GM18499 (cell line): Measurements from ENCODE around the gene RIMS3.
"Not testable (repeated sequence)": the region's sequence is repeated elsewhere in the genome, so short reads cannot be mapped to it uniquely, and the experiment has no call there.

ENCODE experiments used
- ATAC-seq: cut with Tn5 transposase; IDR thresholded peaks from one replicate; pipeline ENCODE4 v1.9.1; 2021; ENCODE audit warnings: moderate number of reproducible peaks; ENCODE audit not compliant: insufficient read depth, unreplicated experiment

Gene RIMS3

DNA sequence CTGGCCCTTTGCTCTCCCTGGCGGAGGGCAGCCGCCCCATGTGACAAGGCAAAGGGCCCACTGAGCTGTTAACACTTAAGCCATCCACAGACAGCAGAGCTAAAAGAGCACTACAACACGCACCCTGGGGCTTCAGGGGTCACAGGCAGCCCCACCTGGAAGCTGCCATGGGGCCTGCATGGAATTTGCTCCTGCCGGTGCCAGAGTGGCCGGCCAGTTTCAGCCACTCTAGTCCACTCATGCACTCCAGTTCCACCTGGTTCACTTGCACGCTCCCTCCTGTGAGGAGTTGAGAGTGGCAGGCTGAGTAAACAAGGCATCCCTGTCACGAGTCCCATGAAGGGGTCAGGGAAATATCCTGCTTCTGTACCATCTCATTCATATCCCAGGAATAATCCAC is 55.3 kb downstream of the RIMS3 start:
- no peak for ATAC-seq

DNA sequence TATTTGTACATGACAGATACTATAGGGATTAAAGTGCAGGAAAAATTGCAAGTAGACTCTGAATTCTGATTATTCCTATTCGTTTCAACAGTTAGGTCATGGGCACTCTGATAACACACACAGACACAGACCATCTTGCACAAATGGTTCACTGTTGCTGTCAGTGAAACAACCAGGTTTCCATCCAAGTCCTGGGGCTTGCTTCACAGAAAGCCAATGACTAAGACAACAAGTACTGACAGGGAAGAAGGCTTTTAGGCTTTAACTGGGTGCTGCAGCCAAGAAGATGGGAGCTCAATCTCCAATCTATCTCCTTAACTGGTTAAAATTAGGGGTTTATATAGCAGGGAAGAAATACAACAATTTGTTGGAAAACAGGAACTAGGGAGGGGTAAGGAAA is 57.6 kb downstream of the RIMS3 start:
- no peak for ATAC-seq

DNA sequence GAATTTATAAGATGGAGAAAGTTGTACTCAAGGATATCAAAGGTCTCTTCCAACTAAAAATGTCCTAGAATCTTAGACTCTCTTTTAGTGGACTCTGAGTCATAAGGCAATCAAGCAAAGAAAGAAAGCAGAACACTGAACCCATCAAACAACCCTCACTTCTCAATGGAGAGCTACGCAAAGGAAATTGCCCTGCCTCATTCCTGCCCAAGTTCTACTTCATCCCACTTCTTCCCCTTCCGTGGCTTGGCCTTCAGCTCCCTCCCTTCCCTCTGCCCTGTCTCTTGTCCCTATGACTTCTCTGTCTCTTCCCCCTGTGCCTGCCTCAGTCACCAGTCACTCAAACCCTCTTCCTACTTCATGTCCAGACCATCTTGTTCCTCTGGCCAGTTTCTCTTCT is 58.5 kb downstream of the RIMS3 start:
- no peak for ATAC-seq

DNA sequence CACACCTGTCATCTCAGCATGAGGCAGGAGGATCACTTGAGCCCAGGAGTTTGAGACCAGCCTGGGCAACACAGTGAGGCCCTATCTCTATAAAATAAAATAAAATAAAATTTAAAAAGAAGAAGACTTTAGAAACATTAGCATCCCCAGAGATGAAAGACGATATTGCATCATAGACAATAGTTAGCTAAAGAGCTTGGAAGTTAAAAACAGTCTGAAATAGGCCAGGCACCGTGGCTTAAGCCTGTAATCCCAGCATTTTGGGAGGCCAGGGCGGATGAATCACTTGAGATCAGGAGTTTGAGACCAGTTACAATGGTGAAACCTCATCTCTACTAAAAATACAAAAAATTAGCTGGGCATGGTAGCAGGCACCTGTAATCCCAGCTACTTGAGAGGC is 59.3 kb downstream of the RIMS3 start:
- ATAC-seq = no peak

DNA sequence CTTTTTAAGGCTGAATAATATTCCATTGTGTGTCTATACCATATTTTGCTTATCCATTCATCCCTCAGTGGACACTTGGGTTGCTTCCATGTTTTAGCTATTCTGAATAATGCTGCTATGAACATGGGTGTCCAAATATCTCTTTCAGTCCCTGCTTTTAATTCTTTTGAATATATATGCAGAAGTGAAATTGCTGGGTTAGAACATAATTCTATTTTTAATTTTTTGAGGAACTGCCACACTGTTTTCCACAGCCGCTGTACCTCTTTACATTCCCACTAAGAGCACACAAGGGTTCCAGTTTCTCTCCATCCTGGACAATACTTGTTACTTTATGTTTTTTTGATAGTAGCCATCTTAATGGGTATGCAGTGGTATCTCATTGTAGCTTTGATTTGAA is 65.6 kb downstream of the RIMS3 start:
- no peak for ATAC-seq

DNA sequence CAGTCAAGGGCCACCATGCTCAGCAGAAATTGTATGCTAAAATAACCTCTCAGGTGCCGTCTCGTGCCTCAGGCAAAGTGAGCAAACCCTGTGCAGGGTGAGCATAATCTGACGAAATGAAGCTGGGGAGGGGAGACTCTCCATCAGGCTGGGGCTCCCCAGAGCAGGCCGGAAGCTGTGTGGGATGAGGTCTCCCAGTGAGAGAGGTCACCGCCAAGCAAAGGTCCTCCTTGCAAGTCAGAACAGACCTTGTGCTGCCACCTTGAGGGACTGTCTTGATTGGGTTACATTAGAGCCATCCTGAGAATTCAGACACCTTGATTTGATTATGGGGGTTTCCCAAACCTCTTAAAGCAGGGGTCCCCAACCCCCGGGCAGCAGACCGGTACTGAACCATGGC is 69.9 kb downstream of the RIMS3 start:
- no peak for ATAC-seq

DNA sequence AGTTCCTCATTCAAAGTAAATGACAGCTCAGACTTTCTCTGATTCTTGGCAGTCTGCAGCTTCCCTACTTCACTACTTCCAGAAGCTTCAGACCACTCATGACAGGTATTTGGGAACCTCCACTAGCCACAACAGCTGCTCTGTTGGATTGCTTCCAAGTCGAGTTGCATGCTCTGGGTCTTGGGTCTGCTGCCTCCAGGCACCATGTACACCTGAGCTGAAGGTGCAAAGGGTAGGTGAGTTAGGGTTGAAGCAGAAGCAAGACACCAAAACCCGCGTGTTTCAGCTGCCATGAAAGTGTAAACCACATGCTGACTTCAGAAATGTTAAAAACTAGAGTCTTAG is 71.3 kb downstream of the RIMS3 start:
- ATAC-seq = no peak

DNA sequence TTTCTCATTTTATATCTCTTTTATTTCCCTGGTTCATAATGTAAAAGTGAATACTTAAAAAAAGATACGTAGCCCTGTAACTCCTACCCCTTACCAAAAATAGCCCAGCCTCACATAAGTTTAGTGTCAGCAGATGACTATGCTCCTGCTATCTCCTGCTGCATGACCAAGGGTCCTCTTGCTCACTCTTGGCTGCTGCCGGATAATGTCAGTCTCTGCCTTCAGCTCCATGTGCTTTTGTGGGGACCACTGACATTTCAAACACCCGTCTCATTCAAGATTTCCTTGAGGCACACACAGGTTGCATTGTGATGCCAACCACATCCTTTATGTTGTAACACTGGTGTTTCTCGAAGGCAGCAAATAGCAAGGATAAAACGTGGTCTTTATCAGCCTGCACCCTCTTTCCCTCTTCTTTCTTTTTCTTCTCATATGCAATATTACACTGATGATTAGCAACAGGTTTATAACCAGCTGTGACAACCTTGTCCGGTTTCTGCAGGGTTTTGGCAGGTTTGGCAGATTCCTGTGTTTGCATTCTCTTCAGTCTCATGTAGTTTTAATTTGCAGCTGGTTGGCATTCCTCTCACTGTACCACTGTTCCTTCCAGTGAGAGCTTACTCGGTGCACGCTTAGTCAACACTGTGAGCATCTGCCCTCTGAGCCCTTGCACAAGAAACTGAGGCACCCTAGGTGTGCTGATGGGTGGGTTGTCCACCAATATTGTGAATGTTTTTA is 71.9 kb downstream of the RIMS3 start:
- no peak for ATAC-seq

DNA sequence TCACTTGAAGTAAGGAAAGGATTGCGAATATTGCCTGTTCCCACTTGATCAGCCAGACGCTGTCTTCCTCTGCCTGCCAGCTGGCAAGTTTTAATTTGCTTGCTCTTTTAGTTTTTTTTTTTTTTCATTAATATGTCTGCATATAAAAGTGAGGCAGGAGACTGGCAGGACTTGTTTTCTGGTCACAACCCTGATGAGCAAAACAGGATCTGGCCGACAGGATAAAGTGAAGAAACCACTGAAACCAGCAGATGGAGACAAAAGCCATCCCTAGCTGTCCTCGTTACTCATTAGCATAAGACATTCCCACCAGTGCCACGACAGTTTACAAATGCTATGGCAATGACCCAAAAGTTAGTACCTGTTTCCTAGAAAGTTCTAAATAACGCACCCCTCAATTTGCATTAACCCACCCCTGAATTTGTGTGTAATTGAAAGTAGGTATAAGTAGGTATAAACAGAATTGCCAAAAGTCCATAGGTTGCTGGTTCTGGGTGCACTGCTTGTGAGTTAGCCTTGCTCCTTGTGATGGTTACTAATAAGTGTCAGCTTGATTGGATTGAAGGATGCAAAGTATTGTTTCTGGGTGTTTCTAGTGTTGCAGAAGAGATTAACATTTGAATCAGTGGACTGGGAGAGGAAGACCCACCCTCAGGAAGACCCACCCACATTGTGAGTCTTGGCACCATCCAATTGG is 73.2 kb downstream of the RIMS3 start:
- no peak for ATAC-seq

DNA sequence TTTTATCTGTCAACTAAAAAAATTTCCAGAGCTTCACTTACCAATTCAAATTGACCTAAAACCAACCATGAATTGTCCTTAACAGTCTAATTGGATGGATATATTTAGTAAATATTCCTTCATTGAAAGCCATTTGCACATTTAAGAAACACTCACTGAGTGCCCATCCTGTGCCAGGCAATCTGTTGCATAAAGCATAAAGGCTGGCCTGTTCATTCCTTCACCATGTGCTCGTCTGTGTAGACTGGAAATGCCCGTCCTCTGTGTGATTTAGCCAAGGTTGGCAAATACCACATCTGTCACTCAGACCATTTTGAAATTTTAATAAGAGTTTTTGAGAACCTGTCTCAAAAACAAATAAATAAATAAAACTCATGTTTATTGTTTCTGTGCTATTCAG is 76.9 kb downstream of the RIMS3 start:
- no peak for ATAC-seq

DNA sequence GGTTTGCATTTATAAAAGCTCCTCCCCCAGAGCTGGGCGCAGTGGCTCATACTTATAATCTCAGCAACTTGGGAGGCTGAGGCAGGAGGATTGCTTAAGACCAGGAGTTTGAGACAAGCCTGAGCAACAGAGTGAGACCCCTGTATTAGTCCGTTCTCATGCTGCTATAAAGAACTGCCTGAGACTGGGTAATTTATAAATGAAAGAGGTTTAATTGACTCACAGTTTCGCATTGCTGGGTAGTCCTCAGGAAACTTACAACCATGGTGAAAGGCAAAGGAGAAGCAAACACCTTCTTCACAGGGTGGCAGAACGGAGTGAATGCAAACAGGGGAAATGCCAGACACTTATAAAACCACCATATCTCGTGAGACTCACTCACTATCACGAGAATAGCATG is 81.5 kb downstream of the RIMS3 start:
- no peak for ATAC-seq

DNA sequence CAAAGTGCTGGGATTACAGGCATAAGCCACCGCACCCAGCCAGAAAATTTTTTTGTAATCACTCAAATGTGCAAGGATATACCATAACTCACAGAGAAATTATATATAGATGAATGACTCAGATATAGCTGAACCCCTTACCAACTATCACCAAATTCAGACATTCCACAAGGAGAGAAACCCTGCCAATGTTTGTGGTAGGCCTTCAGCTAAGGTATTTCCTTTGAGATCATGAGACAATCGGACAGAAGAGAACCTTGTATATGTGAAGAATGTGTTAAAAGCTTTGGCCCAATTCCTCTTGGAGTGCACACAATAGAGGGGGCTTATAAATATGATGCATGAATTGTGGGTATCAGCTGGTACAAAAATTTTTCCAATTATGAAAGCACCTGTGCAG is 83.4 kb downstream of the RIMS3 start:
- ATAC-seq = no peak

DNA sequence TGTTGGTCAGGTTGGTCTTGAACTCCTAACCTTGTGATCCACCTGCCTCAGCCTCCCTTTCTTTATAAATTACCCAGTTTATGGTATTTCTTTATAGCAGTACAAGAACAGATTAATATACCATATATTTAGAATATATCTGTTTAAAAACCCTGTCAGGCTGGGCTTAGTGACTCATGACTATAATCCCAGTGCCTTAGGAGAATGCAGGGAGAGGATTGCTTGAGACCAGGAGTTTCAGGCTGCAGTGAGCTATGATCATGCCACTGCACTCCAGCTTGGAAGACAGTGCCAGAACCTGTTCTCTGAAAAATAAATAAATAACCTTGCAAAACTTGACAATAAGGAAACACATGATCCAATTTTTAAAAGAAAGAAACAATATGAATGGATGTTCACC is 90.1 kb downstream of the RIMS3 start:
- ATAC-seq = no peak

DNA sequence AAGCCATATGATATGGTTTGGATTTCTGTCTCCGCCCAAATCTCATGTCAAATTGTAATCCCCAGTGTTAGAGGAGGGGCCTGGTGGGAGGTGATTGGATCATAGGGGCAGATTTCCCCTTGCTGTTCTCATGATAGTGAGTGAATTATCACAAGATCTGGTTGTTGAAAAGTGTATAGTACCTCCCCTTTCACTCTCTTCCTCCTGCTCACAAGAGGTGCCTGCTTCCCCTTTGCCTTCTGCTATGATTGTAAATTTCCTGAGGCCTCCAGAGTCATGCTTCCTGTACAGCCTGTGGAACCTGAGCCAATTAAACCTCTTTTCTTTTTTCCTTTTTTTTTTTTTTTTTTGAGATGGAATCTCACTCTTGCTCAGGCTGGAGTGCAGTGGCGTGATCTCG is 90.7 kb downstream of the RIMS3 start:
- ATAC-seq = not testable (repeated sequence)
